GM21825 (cell line): ENCODE data around the gene SHROOM2.

ENCODE experiments used
- ATAC-seq: cut with Tn5 transposase; IDR thresholded peaks from one replicate; pipeline ENCODE4 v1.9.1; 2021; ENCODE audit warnings: mild to moderate bottlenecking, moderate library complexity; ENCODE audit not compliant: unreplicated experiment

SHROOM2 gene

GRCh38 chrX:9887659-9888297 lies 101.5 kb downstream of the SHROOM2 start:
- no peak for ATAC-seq

GRCh38 chrX:9888953-9889470 lies 102.8 kb downstream of the SHROOM2 start:
- ATAC-seq: no peak

GRCh38 chrX:9890681-9891091 lies 104.5 kb downstream of the SHROOM2 start:
- no peak for ATAC-seq

GRCh38 chrX:9895225-9895912 lies 109.1 kb downstream of the SHROOM2 start:
- ATAC-seq: no peak

GRCh38 chrX:9897761-9898161 lies 111.5 kb downstream of the SHROOM2 start:
- ATAC-seq: no peak

GRCh38 chrX:9899640-9900111 lies 113.4 kb downstream of the SHROOM2 start:
- ATAC-seq: no peak

- no peak for ATAC-seq
Observed at GRCh38 chrX:9902656-9903055, 116.4 kb downstream of the SHROOM2 start.

GRCh38 chrX:9903146-9903545 lies 116.9 kb downstream of the SHROOM2 start:
- no peak for ATAC-seq

GRCh38 chrX:9905288-9905687 lies 119.1 kb downstream of the SHROOM2 start:
- ATAC-seq: no peak

- no peak for ATAC-seq
Observed at GRCh38 chrX:9905721-9906120, 119.5 kb downstream of the SHROOM2 start.

- no peak for ATAC-seq
Observed at GRCh38 chrX:9906919-9907318, 120.7 kb downstream of the SHROOM2 start.

- ATAC-seq: no peak
Observed at GRCh38 chrX:9907645-9908387, 121.6 kb downstream of the SHROOM2 start.

GRCh38 chrX:9909254-9909653 lies 123.0 kb downstream of the SHROOM2 start:
- ATAC-seq: no peak

- ATAC-seq: no peak
Observed at GRCh38 chrX:9911487-9911886, 125.3 kb downstream of the SHROOM2 start.

GRCh38 chrX:9912351-9913145 lies 126.3 kb downstream of the SHROOM2 start:
- ATAC-seq: no peak

- no peak for ATAC-seq
Observed at GRCh38 chrX:9913146-9913433, 126.9 kb downstream of the SHROOM2 start.

- no peak for ATAC-seq
Observed at GRCh38 chrX:9917861-9918260, 131.6 kb downstream of the SHROOM2 start.

- ATAC-seq: no peak
Observed at GRCh38 chrX:9919632-9920172, 133.5 kb downstream of the SHROOM2 start.

GRCh38 chrX:9921407-9921806 lies 135.2 kb downstream of the SHROOM2 start:
- ATAC-seq: no peak

GRCh38 chrX:9923357-9923756 lies 137.1 kb downstream of the SHROOM2 start:
- no peak for ATAC-seq

GRCh38 chrX:9926002-9926401 lies 139.8 kb downstream of the SHROOM2 start:
- no peak for ATAC-seq
